Thyroid gland (tissue), 4 donors: ENCODE results near the gene SH3RF3. TPM values are rescaled to one million over a fixed set of nuclear protein-coding genes. Genes with fewer than 3 reads are reported as not detected.

Experiments
- DNase-seq, 2 donors: peaks; one replicate each; pipeline ENCODE4 v3.0.0-alpha.2; 2019
- H3K27ac ChIP-seq, 3 donors: fragments of 200-600 bp; sonication (generic); 1 replicate in 2 of 3; 2 replicates in 1 of 3; pipeline ENCODE4 v1.5.1; 2016 to 2019; ENCODE audit warnings: mild to moderate bottlenecking in 1 of 3, moderate library complexity in 1 of 3
- H3K27me3 ChIP-seq: fragments of 200-600 bp; sonication (generic); one replicate; pipeline ENCODE4 v1.5.1; 2019
- H3K36me3 ChIP-seq, 2 donors: fragments of 200-600 bp; sonication (generic); one replicate each; pipeline ENCODE4 v1.5.1; 2016 to 2019
- H3K4me1 ChIP-seq, 2 donors: fragments of 200-600 bp; sonication (generic); one replicate each; pipeline ENCODE4 v1.5.1; 2017 to 2019
- H3K4me3 ChIP-seq, 3 donors: fragments of 200-600 bp; sonication (generic); replicated peaks in 1 of 3; 1 replicate in 2 of 3; 2 replicates in 1 of 3; pipeline ENCODE4 v1.5.1; 2016; ENCODE audit warnings: mild to moderate bottlenecking in 1 of 3
- H3K9me3 ChIP-seq: fragments of 200-600 bp; sonication (generic); one replicate; pipeline ENCODE4 v1.5.1; 2017
- CTCF ChIP-seq, 6 experiments: fragments of 200-600 bp in 3 of 6; fragments of 450-650 bp in 3 of 6; sonication (generic) in 3 of 6; IDR thresholded peaks; one replicate each; pipeline ENCODE4 v1.5.1; 2016 to 2019; ENCODE audit warnings: antibody characterized with exemption in 6 of 6, mild to moderate bottlenecking in 2 of 6, inconsistent platforms in 1 of 6, moderate library complexity in 1 of 6
- POLR2A ChIP-seq, 2 donors: fragments of 450-650 bp; IDR thresholded peaks; one replicate each; pipeline ENCODE4 v1.6.1; 2017; ENCODE audit warnings: antibody characterized with exemption in 2 of 2, mild to moderate bottlenecking in 2 of 2, moderate library complexity in 1 of 2
- WGBS, 2 donors: methylation state at CpG; one replicate each; pipeline ENCODE4 v1.1.5; 2017; 5-methylcytosine and 5-hydroxymethylcytosine counted together
- intact Hi-C: fragments of 100-400 bp; cut with DNase I; formaldehyde crosslinking; loops from one replicate; pipeline ENCODE4 v1.15.1; 2023
- total RNA-seq, 4 donors: library from RNA; depleted of rRNA; stranded (reverse); fragments of >200 nt; gene quantifications; one replicate each; pipeline ENCODE4 v1.2.3, GENCODE V29; 2016

Gene SH3RF3
- total RNA-seq, 4 donors from 2014 or later, result 2.1 to 7.4 (median 2.8) TPM

DNA sequence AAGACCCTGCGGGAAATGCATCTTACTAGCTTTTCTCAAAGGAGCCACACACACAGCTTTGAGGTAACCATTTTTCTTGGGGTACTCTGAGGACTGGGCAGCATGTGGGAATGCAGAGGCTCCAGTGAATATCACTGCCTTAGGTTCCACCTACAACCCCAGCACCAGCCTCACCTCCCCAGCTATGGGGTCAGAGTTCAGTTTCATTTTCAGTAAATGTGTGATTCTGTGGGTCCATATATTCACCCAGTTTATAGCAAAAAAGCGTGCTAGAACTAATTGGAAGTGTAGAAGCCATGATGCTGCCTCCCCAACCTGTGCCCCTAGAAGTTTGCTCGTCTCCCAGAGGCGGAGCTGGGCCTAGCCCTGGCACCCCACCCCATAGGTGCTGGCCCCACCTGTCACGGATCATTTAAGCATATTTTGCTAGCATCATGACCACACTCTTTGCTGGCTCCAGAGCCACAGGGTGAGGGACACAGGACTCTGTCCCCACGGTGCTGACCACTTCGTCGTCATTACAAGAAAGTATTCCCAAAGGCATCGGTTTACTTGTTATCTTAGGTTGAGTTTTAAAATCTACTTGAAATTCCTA lies 57.7 kb downstream of the SH3RF3 start:
- H3K4me3 ChIP-seq, result no peak overlapping the region
- no peak for TF ChIP-seq CTCF (IDR thresholded peaks at IDR 0.05)
- TF ChIP-seq POLR2A (IDR thresholded peaks at IDR 0.05), result no peak
- no peak for DNase-seq
- H3K36me3 ChIP-seq, result no peaks in the 10 kb centered on the region
- H3K9me3 ChIP-seq, result no peaks in the 10 kb centered on the region
- no peaks in the 10 kb centered on the region for H3K27me3 ChIP-seq
- whole genome bisulfite sequencing, 2 donors, result 85 to 86% methylated on average over 9 of the region's 9 CpGs
- intact Hi-C loops, result no loop called here
- H3K4me1 ChIP-seq, result peaks cover 0 to 14% of the 10 kb centered on the region in 2 donors
- no peak overlapping the region for H3K27ac ChIP-seq

- intact Hi-C loops, result no loop called here
- Histone ChIP-seq H3K4me3 (no peak overlapping the region), H3K27ac (no peak overlapping the region), H3K4me1 (peaks cover 0 to 14% of the 10 kb centered on the region in 2 donors), H3K27me3 (no peaks in the 10 kb centered on the region), H3K9me3 (no peaks in the 10 kb centered on the region), H3K36me3 (no peaks in the 10 kb centered on the region)
- DNase-seq, result no peak
- WGBS, 2 donors, result 81 to 87% methylated on average over 19 of the region's 19 CpGs
- no peak for TF ChIP-seq POLR2A (IDR thresholded peaks at IDR 0.05)
- no peak for TF ChIP-seq CTCF (IDR thresholded peaks at IDR 0.05)
Observed at GRCh38 chr2:109187711-109188495, 58.9 kb downstream of the SH3RF3 start.

GRCh38 chr2:109188496-109188890 lies 59.5 kb downstream of the SH3RF3 start:
- no peaks in the 10 kb centered on the region for H3K36me3 ChIP-seq
- WGBS, 2 donors, result 71 to 74% methylated on average over 7 to 14 of the region's 14 CpGs
- no peaks in the 10 kb centered on the region for H3K9me3 ChIP-seq
- H3K4me3 ChIP-seq, result no peak overlapping the region
- no peak overlapping the region for H3K27ac ChIP-seq
- no peak for TF ChIP-seq POLR2A (IDR thresholded peaks at IDR 0.05)
- no peak for TF ChIP-seq CTCF (IDR thresholded peaks at IDR 0.05)
- intact Hi-C loops, result no loop called here
- peaks cover 0 to 14% of the 10 kb centered on the region in 2 donors for H3K4me1 ChIP-seq
- no peak for DNase-seq
- no peaks in the 10 kb centered on the region for H3K27me3 ChIP-seq

DNA sequence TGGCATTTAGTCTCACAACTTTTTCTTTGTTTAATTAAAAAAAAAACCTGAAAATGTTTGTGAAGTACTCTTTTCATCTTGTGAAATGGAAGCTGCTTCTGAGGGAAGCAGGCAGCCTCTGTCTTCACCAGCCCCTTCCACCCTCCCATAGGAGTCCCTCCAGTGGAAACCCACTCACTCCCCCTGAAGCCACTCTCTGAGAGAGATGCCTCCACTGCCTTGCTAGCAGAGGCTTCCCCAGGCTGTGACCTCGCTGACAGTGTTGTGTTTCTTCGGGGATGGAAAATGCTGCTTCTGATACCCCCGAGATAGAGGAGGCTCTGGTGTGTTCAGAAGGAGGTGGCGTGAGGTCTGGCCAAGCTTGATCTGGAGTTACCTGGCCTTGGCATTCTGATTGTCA lies 59.9 kb downstream of the SH3RF3 start:
- Histone ChIP-seq H3K9me3 (no peaks in the 10 kb centered on the region), H3K4me1 (peaks cover 0 to 14% of the 10 kb centered on the region in 2 donors), H3K36me3 (no peaks in the 10 kb centered on the region), H3K4me3 (no peak overlapping the region), H3K27ac (no peak overlapping the region), H3K27me3 (no peaks in the 10 kb centered on the region)
- WGBS, 2 donors, result 85 to 92% methylated on average over 4 of the region's 4 CpGs
- TF ChIP-seq CTCF (IDR thresholded peaks at IDR 0.05) (no peak), POLR2A (IDR thresholded peaks at IDR 0.05) (no peak)
- no peak for DNase-seq
- intact Hi-C loops, result no loop called here

DNA sequence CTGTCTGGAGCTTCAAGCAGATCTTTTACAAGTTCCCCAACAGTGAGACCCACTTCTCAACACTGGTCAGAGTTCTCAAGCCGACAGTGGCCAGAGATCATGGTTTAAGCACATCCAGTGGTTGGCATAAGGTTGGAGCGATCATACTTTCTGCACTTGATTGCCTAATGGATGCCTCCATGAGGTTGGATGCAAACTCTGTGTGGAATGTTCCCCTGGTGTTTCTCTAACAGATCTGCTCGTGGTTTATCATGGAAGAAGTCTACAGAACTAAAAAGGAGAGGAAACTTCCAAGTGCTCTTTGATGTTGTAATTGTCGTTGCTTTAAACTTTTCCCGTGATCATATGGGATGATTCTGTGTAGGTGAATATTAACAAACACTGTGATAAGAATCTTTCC lies 60.7 kb downstream of the SH3RF3 start:
- 87 to 92% methylated on average over 5 of the region's 5 CpGs for WGBS, 2 donors
- intact Hi-C loops, result no loop called here
- Histone ChIP-seq H3K36me3 (no peaks in the 10 kb centered on the region), H3K27ac (no peak overlapping the region), H3K9me3 (no peaks in the 10 kb centered on the region), H3K4me1 (peaks cover 0 to 14% of the 10 kb centered on the region in 2 donors), H3K4me3 (no peak overlapping the region), H3K27me3 (no peaks in the 10 kb centered on the region)
- TF ChIP-seq CTCF (IDR thresholded peaks at IDR 0.05) (no peak), POLR2A (IDR thresholded peaks at IDR 0.05) (no peak)
- no peak for DNase-seq
